GM18861 (cell line): ENCODE results near the gene GRM8.
A peak's percentile ranks its signal among the peaks of the same experiment; 100 is the strongest.

Experiments used
- ATAC-seq: cut with Tn5 transposase; IDR thresholded peaks from one replicate; pipeline ENCODE4 v1.9.1; 2021; ENCODE audit not compliant: unreplicated experiment

Gene GRM8

DNA sequence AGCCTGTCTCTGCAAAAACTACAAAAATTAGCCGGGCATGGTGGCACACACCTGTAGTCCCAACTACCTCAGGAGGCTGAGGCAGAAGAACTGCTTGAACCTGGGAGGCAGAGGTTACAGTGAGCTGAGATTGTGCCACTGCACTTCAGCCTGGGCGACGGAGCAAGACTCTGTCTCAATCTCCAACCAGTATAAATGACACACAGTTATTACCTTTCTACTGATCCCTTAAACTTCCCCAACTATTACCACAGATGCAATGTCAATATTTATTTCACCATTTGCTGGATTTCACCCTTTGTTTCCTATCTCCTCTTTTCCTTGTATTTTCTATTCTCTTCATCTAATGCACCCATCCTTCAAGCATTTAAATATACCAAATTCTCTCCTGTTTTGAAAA lies 431.8 kb downstream of the GRM8 start:
- no peak for ATAC-seq

DNA sequence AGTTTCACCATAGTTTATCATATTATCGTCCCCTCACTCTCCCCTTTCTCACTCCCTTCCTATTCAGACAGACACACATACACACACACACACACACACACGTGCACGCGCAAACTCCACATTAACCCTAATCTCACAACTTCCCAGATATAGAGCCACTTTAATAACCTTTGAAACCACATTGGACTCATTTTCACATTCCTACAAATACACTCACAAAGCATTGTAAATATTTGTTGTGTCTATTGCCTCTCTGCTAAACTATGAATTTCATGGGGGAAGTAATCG lies 433.6 kb downstream of the GRM8 start:
- ATAC-seq = no peak

GRCh38 chr7:126818393-126819196 lies 434.1 kb downstream of the GRM8 start:
- ATAC-seq = no peak

DNA sequence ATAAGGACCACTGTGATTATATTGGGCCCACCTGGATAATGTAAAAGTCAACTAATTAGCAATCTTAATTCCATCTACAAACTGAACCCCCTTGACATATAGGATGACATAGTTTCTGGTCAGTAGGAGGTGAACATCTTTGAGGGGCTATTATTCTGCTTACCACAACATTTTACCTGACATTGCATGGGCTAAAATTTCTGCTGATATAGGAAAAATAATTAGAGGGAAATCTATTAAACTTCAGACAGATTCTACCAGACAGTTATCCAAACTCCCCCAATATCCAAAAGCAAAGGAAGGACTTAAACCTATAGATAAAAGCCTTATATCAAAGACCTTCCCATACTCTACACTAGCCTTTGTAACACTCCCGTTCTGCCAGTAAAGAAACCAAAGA lies 443.6 kb downstream of the GRM8 start:
- no peak for ATAC-seq

GRCh38 chr7:126806614-126807013 lies 446.1 kb downstream of the GRM8 start:
- no peak for ATAC-seq

DNA sequence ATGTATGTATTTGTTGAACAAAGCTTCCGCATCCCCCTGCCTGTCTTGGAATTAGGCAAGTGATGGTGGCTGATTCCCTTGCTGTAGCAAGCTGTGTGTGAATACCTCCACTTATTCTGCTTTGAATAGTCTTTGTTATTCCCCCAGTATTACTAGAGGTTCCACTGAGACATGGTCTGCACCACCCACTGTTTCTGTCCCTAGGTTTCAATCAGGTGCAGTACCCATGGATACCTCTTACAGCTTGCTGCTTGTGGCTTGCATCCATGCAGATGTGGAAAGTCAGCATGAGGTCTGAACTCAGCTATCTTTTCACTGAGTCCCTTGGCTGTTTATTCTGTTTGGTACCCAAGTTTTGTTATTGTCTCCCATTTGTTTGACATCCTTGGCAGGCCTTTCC lies 447.4 kb downstream of the GRM8 start:
- ATAC-seq = no peak

GRCh38 chr7:126804604-126805003 lies 448.1 kb downstream of the GRM8 start:
- peak; percentile 96 for ATAC-seq

GRCh38 chr7:126803990-126804389 lies 448.8 kb downstream of the GRM8 start:
- ATAC-seq = no peak

DNA sequence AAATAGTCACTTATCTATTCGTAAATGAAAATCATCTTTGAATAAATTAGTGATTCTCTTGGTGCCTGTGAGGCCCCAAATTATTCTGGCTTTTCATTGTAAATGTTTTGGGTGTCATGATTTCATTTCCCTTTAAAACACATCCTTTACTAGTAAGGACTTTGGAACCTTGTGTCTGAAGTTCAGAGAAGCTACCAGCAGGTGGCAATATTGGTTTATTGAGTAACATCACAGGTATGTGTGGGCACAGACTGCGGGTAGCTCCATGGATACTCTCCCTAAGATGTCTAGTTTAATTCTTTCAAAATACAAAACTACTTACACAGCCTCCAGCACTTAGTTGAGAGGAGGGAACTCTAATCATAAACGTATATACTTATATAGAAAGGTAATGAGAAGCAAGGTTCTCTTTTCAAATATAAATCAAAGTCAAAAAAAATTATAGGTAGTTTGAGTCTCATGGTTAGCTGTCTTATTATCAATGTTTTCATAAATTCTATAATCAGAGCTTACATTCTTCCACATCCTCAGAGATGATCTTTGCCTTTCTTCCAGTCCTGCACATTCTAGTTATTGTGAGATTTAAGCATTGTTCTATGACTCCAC lies 449.6 kb downstream of the GRM8 start:
- ATAC-seq = peak; percentile 82

GRCh38 chr7:126801733-126802132 lies 451.0 kb downstream of the GRM8 start:
- ATAC-seq = no peak

GRCh38 chr7:126799541-126799940 lies 453.2 kb downstream of the GRM8 start:
- ATAC-seq = no peak

- ATAC-seq = no peak
Measured at GRCh38 chr7:126792521-126792920, 460.2 kb downstream of the GRM8 start.

DNA sequence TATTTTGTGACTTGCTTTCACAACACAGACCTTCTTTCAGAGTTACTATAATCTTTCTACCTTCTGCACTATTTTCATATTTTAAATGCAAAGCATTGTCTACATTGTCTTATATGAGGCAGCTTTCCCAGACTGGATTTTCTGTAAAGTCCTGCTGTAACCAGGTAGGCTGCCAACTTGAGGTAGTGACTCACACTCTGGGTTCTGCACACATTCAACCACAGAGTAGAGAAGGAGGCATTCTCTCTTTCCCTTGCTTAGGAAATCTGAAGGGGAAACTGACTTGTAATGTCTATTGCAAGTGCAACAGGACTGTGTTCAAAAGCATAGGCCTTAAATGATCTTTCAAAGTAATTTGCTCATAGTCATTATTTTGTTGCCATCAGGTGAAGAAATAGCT lies 461.4 kb downstream of the GRM8 start:
- no peak for ATAC-seq

GRCh38 chr7:126790763-126791162 lies 462.0 kb downstream of the GRM8 start:
- ATAC-seq = no peak

DNA sequence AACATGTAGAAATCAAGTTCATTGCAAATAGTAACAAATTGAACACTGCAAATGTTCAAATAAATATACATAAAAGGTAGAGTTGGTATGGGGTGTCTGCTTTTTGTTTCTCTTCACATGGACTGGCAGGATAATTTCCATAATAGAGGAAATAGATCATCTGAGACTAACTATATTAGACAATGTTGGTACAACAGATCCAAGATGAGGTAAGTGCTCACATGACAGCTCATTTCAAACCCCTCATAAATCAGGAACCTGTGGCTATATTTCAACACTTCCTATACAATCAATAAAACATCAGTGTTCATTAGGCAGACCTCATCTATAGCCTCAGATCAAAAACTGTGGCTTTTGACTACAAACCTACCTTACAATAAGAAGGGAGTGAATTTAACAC lies 469.1 kb downstream of the GRM8 start:
- no peak for ATAC-seq

- ATAC-seq = peak; percentile 96
Measured at GRCh38 chr7:126780993-126781392, 471.7 kb downstream of the GRM8 start.

DNA sequence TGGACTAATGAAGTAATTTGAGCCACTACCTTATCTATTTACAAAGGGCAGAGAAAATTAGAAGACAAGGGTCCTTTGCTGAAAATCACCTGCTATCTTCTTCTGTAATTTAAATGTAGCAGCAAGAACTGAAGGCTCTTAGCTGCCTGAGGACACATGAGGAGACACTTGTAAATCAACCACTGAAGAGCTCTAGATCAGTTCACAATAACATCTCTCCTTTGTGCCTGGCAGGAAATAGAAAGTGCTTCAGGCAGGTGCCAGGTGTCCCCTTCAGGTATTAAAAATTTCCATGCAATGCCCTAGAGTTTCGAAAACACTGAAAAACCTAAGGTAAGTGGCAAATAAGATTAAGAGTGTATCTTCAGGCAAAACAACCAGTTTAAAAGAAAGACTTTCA lies 474.6 kb downstream of the GRM8 start:
- no peak for ATAC-seq

DNA sequence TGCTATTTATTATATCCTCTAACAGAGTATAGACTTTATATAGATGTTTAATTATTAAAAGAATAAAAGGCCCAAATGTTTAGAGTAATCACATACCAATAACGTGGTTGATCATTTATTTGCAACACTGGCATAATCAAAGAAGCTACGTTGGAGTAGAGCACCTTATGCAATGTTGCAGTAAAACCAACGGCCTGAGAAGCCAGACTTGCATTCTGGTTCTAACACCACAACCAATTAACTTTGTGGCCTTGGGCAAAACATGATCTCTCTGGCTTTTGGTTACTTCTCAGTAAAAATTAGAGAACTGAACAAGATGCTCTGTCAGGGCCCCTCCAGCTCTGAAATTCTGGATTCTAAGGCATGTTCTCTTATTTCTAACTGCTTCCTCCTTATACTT lies 476.2 kb downstream of the GRM8 start:
- no peak for ATAC-seq

DNA sequence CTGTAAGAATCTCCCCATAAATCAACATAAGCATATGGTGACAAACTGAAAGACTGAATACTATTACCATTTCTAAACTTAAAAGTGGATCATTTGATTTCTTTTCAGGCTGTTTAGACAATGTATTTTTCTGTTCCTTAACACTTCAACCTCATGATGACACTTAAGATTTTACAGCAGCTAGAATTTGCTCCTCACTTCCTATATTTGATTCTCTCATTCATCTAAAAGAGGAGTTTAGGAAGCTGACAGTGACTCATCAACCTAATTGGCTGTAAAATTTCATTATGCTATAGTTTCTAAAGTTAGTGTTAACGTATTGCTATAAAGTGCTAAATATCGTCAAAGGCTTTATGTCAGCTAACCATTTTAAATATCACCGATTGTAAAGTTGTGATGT lies 478.7 kb downstream of the GRM8 start:
- no peak for ATAC-seq

- ATAC-seq = no peak
Measured at GRCh38 chr7:126768836-126769235, 483.9 kb downstream of the GRM8 start.

GRCh38 chr7:126760914-126761577 lies 491.7 kb downstream of the GRM8 start:
- no peak for ATAC-seq

DNA sequence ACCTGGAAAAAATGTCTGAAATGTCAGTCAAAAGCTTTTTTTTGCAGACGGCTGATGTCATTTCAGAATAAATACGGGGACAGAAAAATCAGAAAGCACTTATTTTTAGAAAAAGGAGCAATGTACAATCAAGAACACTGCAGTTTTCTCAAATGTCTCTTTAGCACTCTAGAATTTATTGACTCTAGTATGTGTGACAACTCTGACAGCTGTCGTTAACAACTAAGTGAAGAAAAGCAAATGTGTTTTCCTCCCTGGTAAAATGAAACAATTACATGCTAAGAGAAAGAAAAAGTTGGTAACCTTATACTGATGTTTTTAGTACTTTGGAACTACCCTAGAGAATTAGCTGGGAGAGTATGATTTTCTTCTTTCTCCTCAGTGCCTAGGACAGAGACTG lies 497.4 kb downstream of the GRM8 start:
- no peak for ATAC-seq
